ENCODE results near the gene PTK6.
"Not testable (repeated sequence)": the region's sequence is repeated elsewhere in the genome, so short reads cannot be mapped to it uniquely, and the experiment has no call there.

Gene PTK6

DNA sequence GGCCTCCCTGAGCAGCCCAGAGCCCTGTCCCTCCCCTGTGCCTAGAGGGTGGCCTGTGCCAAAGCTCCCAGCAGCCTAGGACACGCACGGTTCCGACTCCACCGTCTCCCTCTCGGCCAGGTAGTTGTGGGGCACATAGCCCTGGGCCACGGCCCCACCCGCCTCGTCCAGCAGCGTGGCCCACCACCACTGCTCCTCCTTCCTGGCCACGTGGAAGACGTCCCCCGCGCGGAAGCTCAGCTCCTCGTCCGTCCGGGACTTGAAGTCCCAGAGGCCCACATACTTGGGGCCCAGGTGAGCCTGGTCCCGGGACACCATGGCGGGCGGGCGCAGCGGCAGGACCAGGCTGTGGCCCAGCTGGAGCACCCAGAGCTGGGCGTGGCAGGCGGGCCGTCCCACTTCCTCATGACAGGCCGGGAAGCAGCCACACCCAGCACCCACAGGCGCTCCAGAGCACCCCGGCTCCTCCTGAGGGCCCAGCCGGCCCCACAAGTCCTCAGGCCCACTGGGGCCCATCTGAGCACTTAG, at the start of gene PTK6:
TSS of gene PTK6 (minus strand) at position 380 of the 528 bp plus-strand sequence. CDS start at position 318, 62 bp downstream.
- no peak for DNase-seq (ENCODE audit: low spot score)

DNA sequence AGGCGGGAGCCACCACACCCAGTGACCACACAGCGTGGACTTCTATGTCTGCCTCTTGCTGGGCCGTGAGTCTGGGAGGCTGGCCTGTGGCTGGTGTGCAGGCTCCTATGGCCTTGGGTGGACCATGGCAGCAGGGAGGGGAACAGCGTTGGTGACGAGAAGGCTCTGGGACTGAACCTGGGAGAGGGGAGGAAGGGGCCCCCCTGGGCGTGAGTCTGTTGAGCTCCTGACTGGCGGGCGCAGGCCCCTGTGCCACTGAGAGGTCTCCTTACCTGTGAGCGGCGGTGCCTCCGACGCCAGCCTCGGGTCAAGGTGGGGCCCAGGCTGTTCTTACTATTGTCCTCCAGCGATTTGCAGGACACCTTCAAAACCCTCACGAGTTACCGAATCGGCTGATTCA, 49.6 kb upstream of the PTK6 start:
- no peak for DNase-seq (ENCODE audit: low spot score)

DNA sequence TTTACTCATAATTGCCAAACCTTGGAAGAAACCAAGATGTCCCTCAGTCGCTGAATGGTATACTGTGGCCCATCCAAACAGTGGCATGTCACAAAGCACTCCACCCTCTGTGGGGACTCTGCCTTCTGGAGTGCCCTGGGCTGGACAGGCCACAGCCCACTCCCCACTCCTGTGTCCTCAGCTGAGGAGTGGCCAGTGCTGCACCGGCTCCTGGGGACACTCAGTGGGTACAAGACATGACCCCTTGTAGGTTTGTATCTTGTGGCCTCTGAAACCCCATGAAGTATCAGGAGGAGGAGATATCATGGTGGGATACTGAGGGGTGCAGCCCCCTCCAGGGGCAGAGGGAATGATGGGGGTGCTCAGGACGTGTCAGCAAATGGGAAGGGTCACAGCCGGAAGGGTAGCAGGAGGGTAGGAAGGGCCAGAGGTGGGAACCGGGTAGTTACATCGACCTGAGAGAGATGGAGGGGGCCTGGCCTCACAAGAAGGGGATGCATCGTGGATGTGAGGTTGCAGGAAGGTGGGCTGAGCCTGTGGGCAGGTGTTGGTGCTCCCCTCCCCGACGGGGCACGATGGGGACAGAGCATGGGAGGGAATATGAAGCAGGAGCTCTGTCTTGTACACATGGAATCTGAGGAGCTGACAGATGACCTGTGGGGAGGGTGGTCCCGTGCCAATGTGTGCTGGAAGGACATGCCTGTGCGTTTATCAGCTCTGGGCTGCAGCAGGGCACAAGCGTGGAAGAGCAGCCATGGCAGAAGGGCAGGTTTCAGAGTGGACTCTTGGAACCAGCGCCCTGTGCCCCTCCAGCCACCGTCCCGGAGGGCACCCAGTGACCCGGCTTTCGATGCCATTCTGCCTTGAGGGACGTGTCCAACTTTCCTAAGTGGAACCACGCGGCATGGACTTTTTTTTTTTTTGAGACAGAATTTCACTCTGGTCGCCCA, 48.7 kb upstream of the PTK6 start:
- no peak for DNase-seq (ENCODE audit: low spot score)

DNA sequence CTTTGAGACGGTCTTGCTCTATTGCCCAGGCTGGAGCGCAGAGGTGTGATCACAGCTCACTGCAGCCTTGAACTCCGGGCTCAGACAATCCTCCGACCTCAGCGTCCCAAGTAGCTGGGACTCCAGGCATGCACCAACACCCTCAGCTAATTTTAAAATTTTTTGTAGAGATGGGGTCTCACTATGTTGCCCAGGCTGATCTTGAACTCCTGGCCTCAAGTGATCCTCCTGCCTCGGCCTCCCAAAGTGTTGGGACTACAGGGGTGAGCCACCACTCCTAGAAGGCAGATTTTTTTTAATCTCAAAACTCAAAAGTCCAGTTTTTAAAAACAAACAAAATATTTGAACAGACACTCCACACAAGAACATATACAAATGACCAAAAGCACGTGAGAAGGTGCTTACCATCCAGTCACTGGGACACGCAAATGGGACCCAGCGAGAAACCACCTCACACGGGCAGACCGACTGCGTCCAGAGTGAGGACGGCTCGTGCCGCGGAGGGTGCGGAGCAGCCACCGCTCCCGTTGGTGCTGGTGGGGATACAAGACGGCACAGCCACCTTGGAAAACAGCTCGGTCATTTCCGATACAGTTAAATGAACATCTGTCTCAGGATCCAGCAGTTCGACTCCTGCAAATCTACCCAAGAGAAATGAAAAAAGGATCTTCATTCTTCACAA, 45.3 kb upstream of the PTK6 start:
- no peak for DNase-seq (ENCODE audit: low spot score)

DNA sequence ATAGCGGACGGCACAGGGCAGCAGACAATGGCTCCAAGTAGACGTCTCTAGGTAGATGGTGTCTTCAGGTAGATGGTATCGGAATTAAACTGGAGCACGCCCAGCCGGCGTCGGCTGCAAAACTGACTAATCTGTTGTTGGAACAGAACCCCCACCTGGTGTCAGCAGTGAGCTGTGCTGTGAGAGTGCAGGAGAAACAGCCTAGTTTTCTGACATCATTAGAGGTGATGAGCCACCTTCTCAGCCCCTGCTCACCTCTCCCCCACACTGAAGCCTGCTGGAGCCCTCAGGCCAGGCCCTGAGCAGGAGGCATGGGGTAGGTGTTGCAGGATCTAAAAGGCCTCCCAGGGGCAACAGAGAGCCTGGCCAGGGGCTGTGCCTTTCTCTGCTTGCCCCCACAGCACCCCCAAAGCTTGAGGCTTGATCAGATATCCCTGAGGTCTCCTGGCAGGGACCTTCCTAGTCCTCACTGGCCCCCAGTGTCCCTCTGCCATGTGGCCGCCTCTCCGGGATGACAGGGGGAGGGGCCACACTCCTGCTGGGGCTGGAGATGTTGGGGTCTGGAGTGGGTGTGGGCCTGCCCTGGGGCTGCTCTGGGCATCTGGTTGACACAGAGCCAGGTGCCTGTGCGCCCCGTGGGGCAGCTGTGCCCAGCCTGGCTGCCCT, 43.8 kb upstream of the PTK6 start:
- peak; percentile 24 for DNase-seq (ENCODE audit: low spot score)

DNA sequence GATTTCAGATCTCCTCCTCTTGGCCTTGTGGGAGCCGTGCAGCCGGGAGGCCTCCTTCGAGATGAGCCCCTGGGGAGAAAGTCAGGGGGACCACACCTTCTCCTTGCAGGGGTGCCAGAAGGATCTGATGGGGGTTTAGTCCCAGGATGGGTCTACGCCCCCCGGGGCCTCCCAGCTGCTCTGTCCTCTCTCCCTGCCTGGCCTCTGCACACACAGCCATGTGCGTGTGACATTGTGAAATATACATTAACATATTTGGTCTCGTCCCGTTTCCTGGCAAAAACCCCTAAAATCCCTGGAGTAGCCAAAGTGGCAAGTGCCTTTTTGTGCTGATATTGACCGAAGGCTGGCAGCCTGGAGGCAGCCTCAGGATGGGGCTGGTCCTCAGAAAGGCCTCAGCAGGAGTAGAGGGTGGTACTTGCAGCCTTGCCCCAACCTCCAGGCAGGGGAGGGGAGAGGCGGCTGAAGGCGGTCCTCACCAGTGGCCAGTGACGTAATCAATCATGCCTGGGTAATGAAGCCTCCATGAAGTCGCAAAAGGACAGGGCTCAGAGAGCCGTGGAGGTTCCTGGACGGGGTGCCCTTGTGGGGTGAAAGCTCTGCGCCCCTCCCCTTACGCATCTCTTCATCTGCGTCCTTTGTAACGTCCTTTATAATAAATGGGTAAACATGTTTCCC, 42.0 kb upstream of the PTK6 start:
- DNase-seq (ENCODE audit: low spot score): no peak

DNA sequence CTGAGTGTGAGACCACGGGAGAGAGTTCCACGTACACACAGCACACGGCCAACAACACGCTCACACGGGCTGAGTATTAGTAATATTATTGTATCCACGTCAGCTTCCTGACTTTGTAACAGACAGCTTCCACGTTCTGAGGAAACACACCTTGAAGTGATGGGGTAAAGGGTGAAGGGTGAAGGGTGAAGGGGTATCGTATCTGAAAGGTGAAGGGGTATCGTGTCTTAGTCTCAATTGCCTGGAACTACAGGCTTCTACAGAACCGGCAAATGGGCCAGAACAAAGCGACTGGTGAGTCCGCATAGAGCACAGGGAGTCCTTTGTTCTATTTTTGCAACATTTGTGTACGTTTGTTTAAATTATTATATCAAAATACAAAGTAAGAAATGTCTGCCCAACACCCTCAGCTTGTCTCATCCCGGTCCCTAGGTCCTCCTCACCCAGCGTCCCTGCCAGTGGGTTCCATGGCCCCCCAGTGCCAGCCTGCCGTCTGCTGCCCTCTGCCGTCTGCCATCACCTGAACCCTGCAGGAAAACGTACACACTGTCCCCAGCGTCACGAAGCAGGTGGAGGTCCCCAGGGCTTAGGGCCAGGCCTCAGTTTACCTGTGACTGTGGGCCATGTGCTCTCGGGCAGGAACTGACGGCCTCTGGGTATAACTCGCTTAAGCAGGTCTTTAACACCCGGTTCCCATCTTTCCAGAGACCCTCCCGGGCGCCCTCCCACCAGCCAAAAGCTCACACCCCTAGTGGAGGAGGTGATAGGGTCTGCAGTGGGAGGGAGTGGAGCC, 41.2 kb upstream of the PTK6 start:
- DNase-seq (ENCODE audit: low spot score): no peak

DNA sequence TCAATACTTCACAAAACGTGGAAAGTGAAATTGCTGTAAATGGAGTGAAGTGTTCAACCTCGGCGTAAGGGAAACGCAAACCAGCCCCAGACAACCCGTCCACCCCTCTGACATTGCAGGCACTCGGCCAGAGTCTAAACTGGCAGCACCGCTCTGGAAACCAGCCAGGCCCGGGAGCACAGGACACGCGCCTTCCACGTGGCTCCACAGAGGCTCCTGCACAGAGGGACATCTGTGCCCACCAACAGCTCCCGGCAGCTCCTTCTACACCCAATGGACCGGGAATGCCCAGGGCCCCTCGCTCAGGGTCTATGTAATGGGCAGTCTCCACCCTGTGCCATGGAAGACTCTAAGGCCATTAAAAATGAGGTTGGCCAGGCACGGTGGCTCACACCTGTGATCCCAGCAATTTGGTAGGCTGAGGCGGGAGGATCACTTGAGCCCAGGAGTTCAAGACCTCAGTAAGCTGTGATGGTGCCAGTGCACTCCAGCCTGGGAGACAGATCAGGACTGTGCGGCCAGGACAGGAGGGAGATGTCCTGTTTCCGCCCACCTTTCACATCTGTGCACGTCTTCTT, 40.2 kb upstream of the PTK6 start:
- DNase-seq (ENCODE audit: low spot score): no peak

DNA sequence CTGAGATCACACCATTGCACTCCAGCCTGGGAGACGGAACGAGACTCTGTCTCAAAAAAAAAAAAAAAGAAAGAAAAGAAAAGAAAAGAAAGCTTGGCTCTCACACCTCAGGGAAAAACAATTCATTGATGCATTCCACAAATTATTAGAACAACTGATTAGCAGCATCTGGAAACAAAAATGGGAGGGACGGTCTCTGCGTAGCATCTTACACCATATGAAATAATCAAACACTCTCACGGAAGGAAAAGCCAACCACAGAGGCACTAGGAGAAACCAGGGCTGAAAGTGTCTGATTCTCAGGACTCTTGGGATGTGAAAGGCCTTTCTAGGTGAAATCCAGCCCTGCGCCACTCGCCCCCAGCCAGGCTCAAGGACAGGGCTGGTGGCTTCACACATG, 39.1 kb upstream of the PTK6 start:
- no peak for DNase-seq (ENCODE audit: low spot score)

DNA sequence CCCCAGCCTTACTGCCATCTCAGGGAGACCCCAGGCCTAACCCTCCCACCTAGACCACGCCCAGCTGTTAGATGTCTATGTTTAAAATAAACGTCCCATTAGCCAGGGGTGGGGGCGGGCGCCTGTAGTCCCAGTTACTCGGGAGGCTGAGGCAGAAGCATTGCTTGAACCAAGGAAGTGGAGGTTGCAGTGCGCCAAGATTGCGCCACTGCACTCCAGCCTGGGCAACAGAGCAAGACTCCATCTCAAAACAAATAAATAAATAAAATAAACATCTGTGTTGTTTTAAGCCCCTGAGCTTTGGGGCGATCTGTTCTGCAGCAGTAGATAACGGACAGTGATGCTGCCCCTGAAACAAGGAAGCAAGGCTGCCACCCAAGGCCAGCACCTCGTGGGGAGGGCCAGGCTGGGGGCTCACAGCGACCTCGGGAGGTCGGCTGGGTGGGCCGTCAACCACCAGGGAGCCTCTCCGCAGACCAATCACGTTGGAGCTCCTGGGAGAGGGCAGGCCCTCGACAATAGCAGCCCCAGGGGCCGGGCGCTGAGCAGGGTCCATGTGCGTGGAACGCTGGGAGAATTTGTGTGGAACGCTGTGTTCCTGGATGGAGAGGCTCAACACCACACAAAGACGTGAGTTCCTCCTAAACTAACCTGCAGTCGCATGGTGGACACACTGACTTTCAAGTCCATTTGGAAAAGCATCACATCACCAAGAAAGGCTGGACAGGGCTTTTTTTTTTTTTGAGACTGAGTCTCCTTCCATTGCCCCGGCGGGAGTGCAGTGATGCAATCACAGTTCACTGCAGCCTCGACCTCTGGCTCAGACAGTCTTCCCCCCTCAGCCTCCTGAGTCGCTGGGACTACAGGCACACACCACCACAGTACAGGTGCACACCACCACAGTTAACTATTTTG, 37.9 kb upstream of the PTK6 start:
- DNase-seq (ENCODE audit: low spot score): no peak

DNA sequence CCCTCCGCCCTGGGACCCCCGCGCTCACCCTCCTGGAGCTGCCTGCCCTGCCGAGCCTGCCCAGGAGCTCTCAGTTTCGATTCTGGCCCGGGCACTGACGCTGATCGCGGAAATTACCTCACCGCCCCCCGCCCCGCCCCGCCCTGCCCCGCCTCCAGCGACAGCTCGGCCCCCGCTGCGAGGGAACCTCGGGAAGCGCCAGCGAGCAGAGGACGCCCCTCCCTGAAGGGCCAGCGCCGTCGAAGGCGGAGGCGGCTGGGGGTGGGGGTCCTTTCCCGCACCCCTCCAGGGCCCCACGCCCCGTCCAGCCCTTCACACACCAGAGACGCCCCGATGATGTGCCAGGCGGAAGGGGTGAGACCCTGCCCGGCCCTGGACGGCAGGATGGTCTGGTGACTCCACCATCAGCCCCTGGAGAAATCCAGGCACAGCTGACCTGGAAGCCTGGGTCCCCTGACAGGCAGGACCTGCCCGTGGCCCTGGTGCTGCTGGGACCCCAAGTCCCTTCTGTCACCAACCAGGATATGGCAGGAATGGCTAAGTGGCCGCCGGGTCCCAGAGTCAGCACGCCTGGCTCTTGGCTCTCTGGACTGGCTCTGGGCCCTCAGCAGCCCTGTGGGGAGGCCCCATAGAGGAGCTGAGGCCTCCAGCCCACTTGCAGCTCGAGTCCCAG, 37.1 kb upstream of the PTK6 start, which contains the start of gene HELZ2:
TSS of gene HELZ2 (minus strand) at position 84 of the 673 bp plus-strand sequence. CDS start 1,854 bp downstream, outside the sequence.
- DNase-seq (ENCODE audit: low spot score): peak; percentile 51

DNA sequence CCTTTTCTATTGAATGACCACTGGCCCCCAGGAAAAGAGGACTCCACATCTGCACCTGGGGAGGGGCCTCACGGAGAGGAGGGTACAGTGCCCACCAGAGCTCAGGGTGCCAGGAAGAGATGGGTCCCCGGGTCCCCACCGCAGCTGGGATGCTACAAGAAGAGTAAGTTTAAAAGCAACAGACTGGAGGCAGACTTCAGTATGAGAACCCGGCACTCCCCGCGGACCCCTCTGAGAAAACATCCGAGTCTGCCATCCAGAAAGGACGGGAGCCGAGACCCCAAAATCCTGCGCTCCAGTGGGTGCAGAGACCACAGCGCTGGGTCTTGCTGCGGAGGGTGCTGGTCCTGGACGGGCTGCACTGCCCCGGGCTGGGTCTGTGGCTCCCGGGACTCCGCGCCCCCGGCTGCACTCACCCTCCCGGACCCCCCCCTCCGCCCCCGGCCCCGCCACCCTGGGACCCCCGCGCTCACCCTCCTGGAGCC, 36.5 kb upstream of the PTK6 start:
- DNase-seq (ENCODE audit: low spot score): no peak

DNA sequence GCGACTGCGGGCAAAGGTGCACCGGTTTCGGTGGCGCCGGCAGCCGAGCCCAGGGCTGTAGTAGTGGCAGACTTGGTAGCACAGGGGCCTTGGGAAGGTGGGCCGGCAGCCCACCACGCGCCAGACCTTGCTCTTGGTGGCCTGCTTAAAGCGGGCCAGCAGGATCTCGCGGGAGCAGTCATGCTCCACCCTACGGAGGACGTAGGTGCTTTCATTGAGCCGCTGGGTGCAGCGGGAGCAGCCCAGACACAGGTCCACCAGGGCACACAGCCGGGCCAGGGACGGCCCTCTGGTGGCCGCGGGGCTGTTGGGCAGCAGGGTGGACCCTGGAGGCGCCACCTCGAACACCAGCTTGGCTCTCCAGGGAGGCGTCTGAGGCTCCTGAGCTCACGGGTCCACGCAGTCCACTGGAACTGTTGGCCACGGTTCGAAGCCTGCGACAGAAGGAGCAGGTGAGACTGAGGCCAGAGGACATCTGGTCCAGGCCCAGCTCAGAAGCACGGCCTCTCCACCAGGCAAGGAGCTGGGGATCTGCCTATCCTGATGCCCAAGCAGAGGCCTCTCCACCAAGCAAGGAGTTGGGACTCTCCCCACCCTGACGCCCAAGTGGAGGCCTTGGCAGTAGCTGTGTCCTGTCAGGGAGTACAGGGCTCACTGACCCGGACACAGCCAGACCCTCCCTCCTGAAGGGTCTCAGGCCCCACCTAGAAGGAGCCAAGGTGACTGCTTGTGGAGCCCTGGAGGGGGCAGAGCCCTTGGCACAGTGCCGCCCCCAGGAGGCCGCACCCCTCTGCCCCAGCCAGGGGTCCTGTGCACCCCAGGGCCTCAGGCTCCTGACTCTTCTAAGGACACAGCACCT, 35.8 kb upstream of the PTK6 start:
- DNase-seq (ENCODE audit: low spot score): no peak

DNA sequence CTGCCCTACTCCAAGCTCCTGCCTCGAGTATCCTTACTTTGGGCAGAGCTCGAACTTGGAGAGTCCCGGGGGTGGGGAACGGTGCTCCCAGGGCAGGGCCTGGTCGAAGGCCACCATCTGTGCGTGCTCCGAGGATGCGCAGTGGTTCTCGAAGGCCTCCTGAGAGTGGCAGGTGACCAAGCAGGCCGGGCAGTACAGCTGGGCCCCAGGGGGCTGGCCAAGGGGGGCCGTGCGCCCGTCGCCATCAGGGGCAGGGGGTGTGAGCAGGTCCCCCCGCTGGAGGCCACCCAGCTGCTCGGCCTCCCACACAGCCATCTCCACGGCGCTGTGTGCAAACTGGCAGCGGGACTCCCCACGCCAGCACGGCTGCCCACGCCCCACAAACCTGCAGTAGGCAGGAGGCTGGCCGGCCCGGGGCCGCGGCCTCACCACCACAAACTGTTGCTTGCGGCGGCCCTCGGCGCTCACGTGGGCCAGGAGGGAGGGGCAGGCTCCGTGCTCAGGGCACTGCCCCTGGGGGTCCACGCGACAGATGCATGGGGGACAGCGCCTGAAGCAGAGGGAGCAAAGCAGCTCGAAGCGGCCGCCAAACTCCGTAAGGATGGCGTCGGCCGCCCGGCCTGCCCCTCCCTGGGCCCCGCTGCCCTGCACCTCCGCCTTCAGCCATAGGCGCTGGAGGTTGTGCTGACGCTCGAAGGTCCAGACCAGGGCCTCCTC, 35.1 kb upstream of the PTK6 start:
- no peak for DNase-seq (ENCODE audit: low spot score)

DNA sequence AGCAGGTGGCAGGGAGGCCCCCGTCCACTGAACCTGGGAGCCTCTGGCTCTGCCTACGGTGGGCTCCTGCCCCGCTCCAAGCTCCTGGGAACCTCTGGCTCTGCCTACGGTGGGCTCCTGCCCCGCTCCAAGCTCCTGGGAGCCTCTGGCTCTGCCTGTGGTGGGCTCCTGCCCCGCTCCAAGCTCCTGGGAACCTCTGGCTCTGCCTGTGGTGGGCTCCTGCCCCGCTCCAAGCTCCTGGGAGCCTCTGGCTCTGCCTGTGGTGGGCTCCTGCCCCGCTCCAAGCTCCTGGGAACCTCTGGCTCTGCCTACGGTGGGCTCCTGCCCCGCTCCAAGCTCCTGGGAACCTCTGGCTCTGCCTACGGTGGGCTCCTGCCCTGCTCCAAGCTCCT, 33.9 kb upstream of the PTK6 start:
- not testable (repeated sequence) for DNase-seq (ENCODE audit: low spot score)

DNA sequence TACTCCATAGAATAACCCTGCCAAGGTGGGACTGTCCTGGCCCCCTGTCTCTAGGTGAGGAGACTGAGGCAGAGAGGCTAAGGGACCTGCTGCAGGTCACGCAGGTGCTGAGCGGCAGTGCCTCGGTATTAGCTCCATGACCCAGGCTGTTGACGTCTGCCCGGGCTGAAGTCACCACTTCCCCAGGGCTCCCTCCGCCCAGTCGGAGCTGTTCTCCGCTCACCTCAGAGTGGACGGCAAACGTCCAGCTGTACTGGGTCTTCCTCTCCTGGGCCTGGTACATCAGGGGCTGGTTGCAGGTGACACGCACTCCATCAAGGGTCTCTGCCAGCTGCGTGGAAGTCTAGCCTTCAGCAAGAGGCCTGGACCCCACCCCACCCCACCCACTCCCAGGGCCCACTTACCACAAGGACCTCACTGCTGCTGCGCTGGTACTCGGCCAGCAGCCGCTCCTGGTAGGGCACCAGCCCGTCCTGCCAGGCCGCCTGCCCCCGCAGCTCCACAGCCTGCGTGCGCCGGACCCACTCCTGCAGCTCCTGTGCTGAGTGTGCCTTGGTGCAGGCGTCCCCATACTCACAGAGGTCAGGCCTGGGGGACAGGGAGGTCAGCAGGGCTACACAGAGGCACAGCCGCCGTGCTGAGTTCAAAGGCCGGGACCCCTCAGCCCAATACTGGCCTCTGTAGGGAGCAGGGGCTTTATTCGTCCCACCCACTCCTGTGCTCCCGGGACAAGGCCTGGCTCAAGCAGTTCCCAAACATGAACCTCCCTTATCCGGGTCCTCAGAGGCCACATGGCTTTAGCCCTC, 33.3 kb upstream of the PTK6 start:
- DNase-seq (ENCODE audit: low spot score): no peak
